Neural cell (in vitro differentiated cells): ENCODE measurements around the gene HEXD. TPM values are rescaled to one million over a fixed set of nuclear protein-coding genes. Genes with fewer than 3 reads are reported as not detected.

Experiments
- H2AFZ ChIP-seq: fragments of 200-600, 300-800 bp; sonication (generic), shearing (Covaris generic); 2 replicates; pipeline ENCODE4 v1.6.0; 2014; ENCODE audit warnings: low read depth, mild to moderate bottlenecking, antibody characterized with exemption, low read length, moderate library complexity
- H3F3A ChIP-seq: fragments of 200-600 bp; shearing (Covaris generic); 2 replicates; pipeline ENCODE4 v1.6.1; 2016; ENCODE audit warnings: mild to moderate bottlenecking, moderate library complexity, mixed read lengths, antibody characterized with exemption, low read length; ENCODE audit not compliant: insufficient read depth, poor library complexity, severe bottlenecking
- H3K27ac ChIP-seq: fragments of 200-600, 300-800 bp; sonication (generic), shearing (Covaris generic); 2 replicates; pipeline ENCODE4 v1.5.1; 2014; ENCODE audit warnings: mild to moderate bottlenecking, low read length, moderate library complexity
- H3K27me3 ChIP-seq: fragments of 300-800, 200-600 bp; sonication (generic), shearing (Covaris generic); 2 replicates; pipeline ENCODE4 v1.6.0; 2014; ENCODE audit warnings: mild to moderate bottlenecking, low read depth, low read length, moderate library complexity; ENCODE audit not compliant: insufficient read depth
- H3K36me3 ChIP-seq: fragments of 300-800, 200-600 bp; sonication (generic), shearing (Covaris generic); 2 replicates; pipeline ENCODE4 v1.5.1; 2014; ENCODE audit warnings: mild to moderate bottlenecking, antibody characterized with exemption, low read length, moderate library complexity; ENCODE audit not compliant: insufficient read depth
- H3K4me2 ChIP-seq: fragments of 300-800, 200-600 bp; sonication (generic), shearing (Covaris generic); 2 replicates; pipeline ENCODE4 v1.6.0; 2014; ENCODE audit warnings: mild to moderate bottlenecking, low read length
- H3K4me3 ChIP-seq: fragments of 300-800, 200-600 bp; sonication (generic), shearing (Covaris generic); 2 replicates; pipeline ENCODE4 v1.5.1; 2014; ENCODE audit warnings: mild to moderate bottlenecking, low read length, moderate library complexity
- H3K79me2 ChIP-seq: fragments of 200-600 bp; shearing (Covaris generic); replicated peaks from 2 replicates; pipeline ENCODE4 v1.6.0; 2014; ENCODE audit warnings: mild to moderate bottlenecking, low read length, moderate library complexity; ENCODE audit not compliant: insufficient read depth
- H3K9ac ChIP-seq: fragments of 300-800, 200-600 bp; sonication (generic), shearing (Covaris generic); 2 replicates; pipeline ENCODE4 v1.6.1; 2016; ENCODE audit warnings: mild to moderate bottlenecking, low read length, mixed read lengths
- H3K9me2 ChIP-seq: fragments of 200-600 bp; shearing (Covaris generic); 2 replicates; pipeline ENCODE4 v1.6.1; 2016; ENCODE audit warnings: mild to moderate bottlenecking, low read length, mixed read lengths; ENCODE audit not compliant: insufficient read depth
- H3K9me3 ChIP-seq: fragments of 200-600, 300-800 bp; sonication (generic), shearing (Covaris generic); 2 replicates; pipeline ENCODE4 v1.6.1; 2016; ENCODE audit warnings: mild to moderate bottlenecking, mixed run types, low read length, moderate library complexity, mixed read lengths
- H4K20me1 ChIP-seq: fragments of 200-600 bp; shearing (Covaris generic); 2 replicates; pipeline ENCODE4 v1.6.1; 2016; ENCODE audit warnings: mild to moderate bottlenecking, mixed run types; ENCODE audit not compliant: insufficient read depth
- EP300 ChIP-seq: fragments of 450-650 bp; conservative IDR thresholded peaks from 2 replicates; pipeline ENCODE4 v1.6.1; 2014; ENCODE audit warnings: antibody characterized with exemption, mild to moderate bottlenecking, moderate library complexity; ENCODE audit not compliant: poor library complexity, severe bottlenecking
- EZH2 ChIP-seq: fragments of 200-600, 300-800 bp; shearing (Covaris generic), sonication (generic); IDR thresholded peaks from 2 replicates; pipeline ENCODE4 v1.6.1; 2014; ENCODE audit warnings: antibody characterized with exemption, low read length, borderline replicate concordance, mild to moderate bottlenecking; ENCODE audit not compliant: insufficient read depth, poor library complexity, severe bottlenecking
- MXI1 ChIP-seq: fragments of 450-650 bp; conservative IDR thresholded peaks from 2 replicates; pipeline ENCODE4 v1.6.1; 2014; ENCODE audit warnings: antibody characterized with exemption, mild to moderate bottlenecking; ENCODE audit not compliant: poor library complexity, severe bottlenecking
- POLR2AphosphoS5 ChIP-seq: IDR thresholded peaks from 2 replicates; pipeline ENCODE4 v1.6.1; 2012
- RAD21 ChIP-seq: fragments of 450-650 bp; conservative IDR thresholded peaks from 2 replicates; pipeline ENCODE4 v1.6.1; 2014; ENCODE audit warnings: antibody characterized with exemption, mild to moderate bottlenecking, moderate library complexity
- SMC3 ChIP-seq: fragments of 450-650 bp; conservative IDR thresholded peaks from 2 replicates; pipeline ENCODE4 v1.6.1; 2014; ENCODE audit warnings: antibody characterized with exemption, mild to moderate bottlenecking, moderate library complexity; ENCODE audit not compliant: poor library complexity
- TAF1 ChIP-seq: IDR thresholded peaks from 2 replicates; pipeline ENCODE4 v1.6.1; 2012; ENCODE audit warnings: low read depth
- polyA plus RNA-seq: library from polyadenylated mRNA; depleted of rRNA; stranded (reverse); fragments of >200 nt; gene quantifications from 2 replicates; pipeline ENCODE4 v1.2.3, GENCODE V29; 2014
- TF ChIP-seq, protein P1 (sequence below): fragments of 450-650 bp; IDR thresholded peaks from 2 replicates; pipeline ENCODE4 v1.5.1; 2014; ENCODE audit warnings: antibody characterized with exemption, mild to moderate bottlenecking, moderate library complexity; ENCODE audit not compliant: poor library complexity, severe bottlenecking
- TF ChIP-seq, protein P2 (sequence below): IDR thresholded peaks from 2 replicates; pipeline ENCODE4 v1.6.1; 2012; ENCODE audit warnings: borderline replicate concordance

Gene HEXD
- polyA plus RNA-seq, 1 donor from 2014 or later, result 72.8 TPM

DNA sequence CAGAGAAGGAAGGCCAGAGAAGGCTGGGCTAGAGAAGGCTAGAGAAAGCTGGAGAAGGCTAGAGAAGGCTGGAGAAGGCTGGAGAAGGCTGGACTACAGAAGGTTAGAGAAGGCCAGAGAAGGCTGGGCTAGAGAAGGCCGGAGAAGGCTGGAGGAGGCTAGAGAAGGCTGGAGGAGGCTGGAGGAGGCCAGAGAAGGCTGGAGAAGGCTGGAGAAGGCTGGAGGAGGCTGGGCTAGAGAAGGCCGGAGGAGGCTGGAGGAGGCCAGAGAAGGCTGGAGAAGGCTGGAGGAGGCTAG, 6.7 kb downstream of the HEXD start:
- H4K20me1 ChIP-seq, result no peaks in the 10 kb centered on the region
- TF ChIP-seq POLR2AphosphoS5 (no peak), SMC3 (no peak), EZH2 (no peak), TAF1 (no peak), EP300 (no peak), MXI1 (no peak), RAD21 (no peak)
- TF ChIP-seq, protein P1, sequence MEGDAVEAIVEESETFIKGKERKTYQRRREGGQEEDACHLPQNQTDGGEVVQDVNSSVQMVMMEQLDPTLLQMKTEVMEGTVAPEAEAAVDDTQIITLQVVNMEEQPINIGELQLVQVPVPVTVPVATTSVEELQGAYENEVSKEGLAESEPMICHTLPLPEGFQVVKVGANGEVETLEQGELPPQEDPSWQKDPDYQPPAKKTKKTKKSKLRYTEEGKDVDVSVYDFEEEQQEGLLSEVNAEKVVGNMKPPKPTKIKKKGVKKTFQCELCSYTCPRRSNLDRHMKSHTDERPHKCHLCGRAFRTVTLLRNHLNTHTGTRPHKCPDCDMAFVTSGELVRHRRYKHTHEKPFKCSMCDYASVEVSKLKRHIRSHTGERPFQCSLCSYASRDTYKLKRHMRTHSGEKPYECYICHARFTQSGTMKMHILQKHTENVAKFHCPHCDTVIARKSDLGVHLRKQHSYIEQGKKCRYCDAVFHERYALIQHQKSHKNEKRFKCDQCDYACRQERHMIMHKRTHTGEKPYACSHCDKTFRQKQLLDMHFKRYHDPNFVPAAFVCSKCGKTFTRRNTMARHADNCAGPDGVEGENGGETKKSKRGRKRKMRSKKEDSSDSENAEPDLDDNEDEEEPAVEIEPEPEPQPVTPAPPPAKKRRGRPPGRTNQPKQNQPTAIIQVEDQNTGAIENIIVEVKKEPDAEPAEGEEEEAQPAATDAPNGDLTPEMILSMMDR, result no peak
- TF ChIP-seq, protein P2, sequence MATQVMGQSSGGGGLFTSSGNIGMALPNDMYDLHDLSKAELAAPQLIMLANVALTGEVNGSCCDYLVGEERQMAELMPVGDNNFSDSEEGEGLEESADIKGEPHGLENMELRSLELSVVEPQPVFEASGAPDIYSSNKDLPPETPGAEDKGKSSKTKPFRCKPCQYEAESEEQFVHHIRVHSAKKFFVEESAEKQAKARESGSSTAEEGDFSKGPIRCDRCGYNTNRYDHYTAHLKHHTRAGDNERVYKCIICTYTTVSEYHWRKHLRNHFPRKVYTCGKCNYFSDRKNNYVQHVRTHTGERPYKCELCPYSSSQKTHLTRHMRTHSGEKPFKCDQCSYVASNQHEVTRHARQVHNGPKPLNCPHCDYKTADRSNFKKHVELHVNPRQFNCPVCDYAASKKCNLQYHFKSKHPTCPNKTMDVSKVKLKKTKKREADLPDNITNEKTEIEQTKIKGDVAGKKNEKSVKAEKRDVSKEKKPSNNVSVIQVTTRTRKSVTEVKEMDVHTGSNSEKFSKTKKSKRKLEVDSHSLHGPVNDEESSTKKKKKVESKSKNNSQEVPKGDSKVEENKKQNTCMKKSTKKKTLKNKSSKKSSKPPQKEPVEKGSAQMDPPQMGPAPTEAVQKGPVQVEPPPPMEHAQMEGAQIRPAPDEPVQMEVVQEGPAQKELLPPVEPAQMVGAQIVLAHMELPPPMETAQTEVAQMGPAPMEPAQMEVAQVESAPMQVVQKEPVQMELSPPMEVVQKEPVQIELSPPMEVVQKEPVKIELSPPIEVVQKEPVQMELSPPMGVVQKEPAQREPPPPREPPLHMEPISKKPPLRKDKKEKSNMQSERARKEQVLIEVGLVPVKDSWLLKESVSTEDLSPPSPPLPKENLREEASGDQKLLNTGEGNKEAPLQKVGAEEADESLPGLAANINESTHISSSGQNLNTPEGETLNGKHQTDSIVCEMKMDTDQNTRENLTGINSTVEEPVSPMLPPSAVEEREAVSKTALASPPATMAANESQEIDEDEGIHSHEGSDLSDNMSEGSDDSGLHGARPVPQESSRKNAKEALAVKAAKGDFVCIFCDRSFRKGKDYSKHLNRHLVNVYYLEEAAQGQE, result no peak
- no peaks in the 10 kb centered on the region for H3K79me2 ChIP-seq
- no peak overlapping the region for H2AFZ ChIP-seq
- H3K36me3 ChIP-seq, result no peaks in the 10 kb centered on the region
- no peaks in the 10 kb centered on the region for H3K9me2 ChIP-seq
- no peaks in the 10 kb centered on the region for H3K27me3 ChIP-seq
- H3K4me2 ChIP-seq, result no peak overlapping the region
- H3K9ac ChIP-seq, result no peak overlapping the region
- no peaks in the 10 kb centered on the region for H3F3A ChIP-seq
- no peaks in the 10 kb centered on the region for H3K9me3 ChIP-seq
- H3K4me3 ChIP-seq, result no peak overlapping the region
- no peak overlapping the region for H3K27ac ChIP-seq

DNA sequence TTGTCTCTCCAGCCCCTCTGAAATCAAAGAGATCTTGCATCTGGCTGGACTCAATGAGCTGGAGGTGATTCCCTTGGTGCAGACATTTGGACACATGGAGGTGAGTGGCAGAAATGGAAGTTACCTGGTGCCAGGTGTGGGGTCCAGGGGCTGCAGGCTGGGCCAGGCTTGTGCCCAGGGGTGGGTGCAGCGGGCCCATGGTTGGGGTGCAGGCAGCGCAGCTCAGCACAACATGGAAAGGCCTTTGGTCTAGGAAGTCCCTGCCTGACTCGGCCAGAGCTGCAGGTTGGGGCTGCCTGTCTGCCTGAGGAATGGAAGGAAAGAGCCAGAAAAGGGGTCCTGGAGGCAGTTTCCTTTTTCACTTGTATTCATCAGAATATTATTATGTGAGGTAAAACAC, 10.4 kb downstream of the HEXD start:
- H3K36me3 ChIP-seq, result no peaks in the 10 kb centered on the region
- H2AFZ ChIP-seq, result no peak overlapping the region
- no peak overlapping the region for H3K9ac ChIP-seq
- no peak overlapping the region for H3K27ac ChIP-seq
- no peaks in the 10 kb centered on the region for H3K27me3 ChIP-seq
- H3K4me3 ChIP-seq, result no peak overlapping the region
- TF ChIP-seq EZH2 (no peak), EP300 (no peak)
- H3K79me2 ChIP-seq, result no peaks in the 10 kb centered on the region
- H3K9me2 ChIP-seq, result no peaks in the 10 kb centered on the region
- no peak overlapping the region for H3K4me2 ChIP-seq
- no peaks in the 10 kb centered on the region for H4K20me1 ChIP-seq
- no peaks in the 10 kb centered on the region for H3F3A ChIP-seq
- no peaks in the 10 kb centered on the region for H3K9me3 ChIP-seq

DNA sequence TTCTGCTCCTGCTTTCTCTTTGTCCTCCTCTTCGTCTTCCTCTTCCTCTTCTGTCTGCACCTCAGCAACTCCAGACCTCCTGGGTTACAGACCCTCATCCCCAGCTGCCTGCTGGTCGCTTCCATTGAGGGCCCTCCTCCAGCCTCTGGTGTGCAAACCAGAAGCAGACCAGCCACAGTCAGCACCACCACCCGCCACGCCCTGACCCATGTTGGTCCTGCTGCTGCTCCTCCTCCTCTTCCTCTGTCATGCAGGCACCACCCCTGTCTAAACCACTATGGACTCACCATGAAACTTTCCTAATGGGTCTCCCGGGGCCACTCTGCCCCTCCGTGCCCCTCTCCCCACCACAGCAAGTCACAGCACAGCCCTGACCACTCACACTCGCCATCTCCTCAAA, 11.7 kb downstream of the HEXD start:
- Histone ChIP-seq H3K27ac (no peak overlapping the region), H3K27me3 (no peaks in the 10 kb centered on the region), H3K4me2 (no peak overlapping the region), H3K79me2 (no peaks in the 10 kb centered on the region), H3K36me3 (no peaks in the 10 kb centered on the region), H3K4me3 (no peak overlapping the region), H2AFZ (no peak overlapping the region), H3F3A (no peaks in the 10 kb centered on the region), H3K9me2 (no peaks in the 10 kb centered on the region), H3K9ac (no peak overlapping the region), H4K20me1 (no peaks in the 10 kb centered on the region), H3K9me3 (no peaks in the 10 kb centered on the region)
- TF ChIP-seq RAD21, result no peak
- TF ChIP-seq MXI1, result no peak
- no peak for TF ChIP-seq EZH2
- no peak for TF ChIP-seq SMC3
- TF ChIP-seq, protein P1, result no peak
- TF ChIP-seq POLR2AphosphoS5, result no peak
